Left forelimb (tissue), 1 donor: Measurements from ENCODE around the gene NPM1.
A peak's percentile ranks its signal among the peaks of the same experiment; 100 is the strongest.
"Not testable (repeated sequence)": the region's sequence is repeated elsewhere in the genome, so short reads cannot be mapped to it uniquely, and the experiment has no call there.

Experiments
- DNase-seq: peaks from one replicate; pipeline ENCODE4 v3.0.0-alpha.2; 2018; ENCODE audit warnings: low spot score

NPM1 gene, protein sequence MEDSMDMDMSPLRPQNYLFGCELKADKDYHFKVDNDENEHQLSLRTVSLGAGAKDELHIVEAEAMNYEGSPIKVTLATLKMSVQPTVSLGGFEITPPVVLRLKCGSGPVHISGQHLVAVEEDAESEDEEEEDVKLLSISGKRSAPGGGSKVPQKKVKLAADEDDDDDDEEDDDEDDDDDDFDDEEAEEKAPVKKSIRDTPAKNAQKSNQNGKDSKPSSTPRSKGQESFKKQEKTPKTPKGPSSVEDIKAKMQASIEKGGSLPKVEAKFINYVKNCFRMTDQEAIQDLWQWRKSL

DNA sequence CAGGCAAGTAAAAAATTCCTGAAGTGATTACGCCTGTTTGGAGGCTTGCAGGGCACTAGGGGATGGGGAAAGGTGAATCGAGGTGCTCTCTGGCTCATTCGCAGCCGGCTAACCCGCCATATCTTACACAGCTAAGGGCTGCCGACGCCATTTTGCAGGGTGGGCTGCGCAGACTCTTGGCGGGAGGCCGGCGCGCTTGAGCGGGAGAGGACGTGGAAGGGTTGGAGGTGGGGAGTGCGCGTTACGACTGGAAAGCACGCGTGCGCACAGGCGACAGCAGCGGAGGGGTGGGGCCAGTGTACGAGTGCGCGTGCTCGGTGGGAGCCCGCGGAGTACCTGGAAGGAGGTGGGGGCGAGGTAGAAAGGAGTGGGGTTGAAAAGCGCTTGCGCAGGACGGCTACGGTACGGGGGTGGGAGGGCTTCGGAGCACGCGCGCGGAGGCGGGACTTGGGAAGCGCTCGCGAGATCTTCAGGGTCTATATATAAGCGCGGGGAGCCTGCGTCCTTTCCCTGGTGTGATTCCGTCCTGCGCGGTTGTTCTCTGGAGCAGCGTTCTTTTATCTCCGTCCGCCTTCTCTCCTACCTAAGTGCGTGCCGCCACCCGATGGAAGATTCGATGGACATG, at the start of gene NPM1:
NPM1 (plus strand) TSS at position 505 of the 625 bp plus-strand sequence; CDS start at position 605, 100 bp downstream.
- peak; percentile 98 for DNase-seq

- DNase-seq, result no peak
These were observed 47.6 kb upstream of the NPM1 start for GRCh38 chr5:171340042-171340441.

DNA sequence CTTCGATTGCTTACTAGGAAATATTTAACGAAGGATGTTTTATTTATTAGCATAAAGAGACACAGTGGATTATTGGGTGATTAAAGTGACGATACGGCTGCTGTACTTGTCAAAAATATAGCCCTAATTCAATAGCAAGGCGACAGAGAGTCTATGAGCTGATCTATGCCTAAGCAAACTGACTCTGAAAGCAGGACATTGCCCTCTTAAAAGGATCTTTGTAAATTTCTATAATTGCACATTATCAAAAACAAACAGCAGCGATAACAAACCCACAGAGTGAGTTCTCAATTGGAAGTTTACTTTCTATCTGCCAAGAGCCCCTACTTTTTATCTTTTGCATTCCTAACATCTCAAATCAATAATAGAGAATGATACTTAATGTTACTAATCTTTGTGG, 47.2 kb upstream of the NPM1 start:
- no peak for DNase-seq

- no peak for DNase-seq
These were observed 45.1 kb upstream of the NPM1 start for GRCh38 chr5:171342362-171343111.

DNA sequence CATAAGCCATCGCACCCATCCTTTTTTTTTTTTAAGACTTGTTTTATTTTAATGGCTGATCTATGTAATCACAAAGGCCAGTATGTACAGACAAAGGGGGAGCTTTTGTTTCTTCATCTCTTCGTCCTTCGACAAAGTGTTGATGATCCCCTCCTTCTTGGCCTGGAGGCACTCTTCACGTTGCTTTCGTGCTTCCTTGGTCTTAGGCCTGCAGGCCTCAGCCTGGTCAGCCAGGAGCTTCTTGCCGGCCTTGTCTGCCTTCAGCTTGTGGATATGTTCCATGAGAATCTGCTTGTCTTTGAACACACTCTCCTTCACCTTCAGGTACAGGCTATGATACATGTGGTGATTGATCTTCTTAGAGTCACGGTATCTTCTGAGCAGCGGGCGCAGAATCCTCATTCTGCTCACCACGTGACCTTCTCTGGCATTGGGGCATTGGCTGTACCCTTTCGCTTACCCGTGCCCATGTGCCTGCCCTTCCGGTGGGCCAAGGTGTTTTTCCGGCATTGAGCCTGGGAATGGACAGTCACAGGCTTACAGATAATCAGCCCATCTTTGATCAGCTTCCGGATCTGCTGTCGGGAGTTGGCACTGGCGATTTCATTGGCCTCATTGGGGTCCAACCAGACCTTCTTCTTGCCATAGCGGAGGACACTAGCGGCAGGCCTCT, 42.6 kb upstream of the NPM1 start:
- no peak for DNase-seq

GRCh38 chr5:171351536-171352073, 36.0 kb upstream of the NPM1 start:
- DNase-seq, result no peak

DNA sequence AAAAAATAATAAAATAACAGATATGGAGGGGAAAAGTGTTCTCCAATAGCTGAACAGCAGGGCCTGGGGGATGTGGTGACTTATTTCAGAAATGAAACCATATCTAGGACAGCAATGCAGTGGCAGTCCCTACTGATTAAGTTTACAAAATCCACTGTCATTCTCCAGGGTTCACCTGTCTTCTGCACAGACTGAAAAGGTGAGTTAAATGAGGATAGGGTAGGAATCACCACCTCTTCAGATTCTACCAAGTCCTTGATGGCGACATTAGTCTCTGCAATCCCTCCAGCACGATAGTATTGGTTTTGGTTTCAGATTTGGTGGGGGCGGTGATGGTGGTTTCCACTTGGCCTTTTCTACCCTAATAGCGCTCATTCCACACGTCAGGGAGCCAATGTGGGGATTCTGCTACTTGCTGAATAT, 32.3 kb upstream of the NPM1 start:
- no peak for DNase-seq

DNA sequence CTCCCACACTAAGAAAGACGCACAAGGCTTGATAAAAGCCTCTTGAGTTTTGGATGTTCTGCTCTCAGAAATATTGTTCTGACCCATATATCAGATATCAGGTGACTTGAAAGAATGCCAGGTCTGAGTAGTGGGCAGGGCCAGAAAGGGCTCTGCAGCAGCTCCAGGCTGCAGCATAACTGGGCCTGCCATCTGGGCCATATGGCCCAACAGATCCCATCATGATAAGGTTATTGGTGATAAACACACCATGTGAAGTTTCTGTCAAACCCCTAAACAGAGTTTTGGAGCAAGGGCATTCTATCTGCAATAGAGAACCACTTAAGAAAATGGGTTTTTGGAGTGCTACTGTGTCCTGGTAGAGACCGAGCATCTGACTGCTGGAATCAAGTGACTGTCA, 29.8 kb upstream of the NPM1 start:
- no peak for DNase-seq

DNA sequence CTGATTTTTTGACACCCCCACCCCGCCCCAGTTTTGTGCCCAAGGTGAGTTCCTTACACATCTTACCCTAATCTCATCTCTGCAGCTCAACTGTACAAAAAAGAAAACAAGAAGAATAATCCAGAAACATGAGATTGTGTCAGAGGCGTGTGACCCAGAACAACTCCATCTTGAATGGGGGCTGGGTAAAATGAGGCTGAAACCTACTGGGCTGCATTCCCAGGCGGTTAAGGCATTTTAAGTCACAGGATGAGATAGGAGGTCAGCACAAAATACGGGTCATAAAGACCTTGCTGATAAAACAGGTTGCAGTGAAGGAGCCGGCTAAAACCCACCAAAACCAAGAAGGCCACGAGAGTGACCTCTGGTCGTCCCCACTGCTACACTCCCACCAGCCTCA, 26.5 kb upstream of the NPM1 start:
- DNase-seq, result not testable (repeated sequence)

DNA sequence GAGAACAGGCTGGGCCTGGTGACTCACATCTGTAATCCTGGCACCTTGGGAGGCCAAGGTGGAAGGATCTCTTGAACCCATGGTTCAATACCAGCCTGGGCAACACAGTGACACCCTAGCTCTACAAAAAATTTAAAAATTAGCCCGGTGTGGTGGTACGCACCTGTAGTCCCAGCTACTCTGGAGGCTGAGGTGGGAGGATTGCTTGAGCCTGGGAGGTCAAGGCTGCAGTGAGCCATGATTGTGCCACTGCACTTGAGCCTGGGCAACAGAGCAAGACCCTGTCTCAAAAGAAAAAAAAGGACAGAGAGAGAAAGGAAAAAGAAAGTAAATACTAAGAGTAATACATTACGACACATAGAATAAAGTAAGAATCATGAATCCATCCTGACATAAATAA, 24.4 kb upstream of the NPM1 start:
- not testable (repeated sequence) for DNase-seq

DNA sequence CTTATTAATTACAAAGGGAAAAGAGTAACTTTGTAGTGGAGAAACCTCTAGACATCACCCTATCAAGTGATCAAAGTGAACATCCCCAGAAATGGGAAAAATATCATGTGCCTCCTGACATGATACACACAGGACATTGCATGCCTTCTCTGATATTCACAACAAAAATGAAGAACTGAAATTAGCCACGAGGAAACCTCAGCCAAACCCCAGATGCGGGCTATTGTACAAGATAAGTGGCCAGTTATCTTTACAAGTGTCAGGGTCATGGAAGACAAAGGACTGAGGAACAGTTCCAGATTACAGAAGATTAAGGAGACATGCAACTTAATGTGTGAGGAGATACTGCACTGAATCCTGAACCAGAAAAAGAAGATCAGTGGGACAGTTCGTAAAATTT, 23.8 kb upstream of the NPM1 start:
- DNase-seq, result no peak

GRCh38 chr5:171365351-171365750, 22.3 kb upstream of the NPM1 start:
- DNase-seq, result no peak

DNA sequence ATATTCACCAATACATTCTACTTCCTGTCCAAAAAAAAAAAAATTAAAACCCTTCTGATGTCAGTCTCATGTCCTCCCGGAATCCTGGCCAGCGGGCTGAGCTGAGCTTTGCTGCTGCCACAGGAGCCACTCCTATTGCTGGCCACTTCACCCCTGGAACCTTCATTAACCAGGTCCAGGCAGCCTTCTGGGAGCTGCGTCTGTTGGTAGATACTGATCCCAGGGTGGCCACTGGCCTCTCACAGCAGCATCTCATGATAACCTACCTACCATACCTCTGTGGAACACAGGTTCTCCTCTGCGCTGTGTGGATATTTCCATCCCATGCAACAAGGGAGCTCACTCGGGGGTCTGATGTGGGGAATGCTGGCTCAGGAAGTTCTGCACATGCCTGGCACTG, 21.0 kb upstream of the NPM1 start:
- no peak for DNase-seq

GRCh38 chr5:171367424-171368370, 20.0 kb upstream of the NPM1 start:
- no peak for DNase-seq

DNA sequence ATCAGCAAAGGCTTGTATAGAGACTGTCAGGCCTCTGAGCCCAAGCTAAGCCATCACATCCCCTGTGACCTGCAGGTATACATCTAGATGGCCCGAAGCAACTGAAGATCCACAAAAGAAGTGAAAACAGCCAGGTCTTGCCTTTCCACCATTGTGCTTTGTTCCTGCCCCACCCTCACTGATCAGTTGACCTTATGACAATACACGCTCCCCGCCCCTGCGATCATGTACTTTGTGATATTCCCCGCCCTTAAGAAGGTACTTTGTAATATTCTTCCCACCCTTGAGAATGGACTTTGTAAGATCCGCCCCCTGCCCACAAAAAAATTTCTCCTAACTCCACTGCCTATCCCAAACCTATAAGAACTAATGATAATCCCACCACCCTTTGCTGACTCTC, 18.6 kb upstream of the NPM1 start:
- no peak for DNase-seq

GRCh38 chr5:171369898-171370297, 17.8 kb upstream of the NPM1 start:
- no peak for DNase-seq

DNA sequence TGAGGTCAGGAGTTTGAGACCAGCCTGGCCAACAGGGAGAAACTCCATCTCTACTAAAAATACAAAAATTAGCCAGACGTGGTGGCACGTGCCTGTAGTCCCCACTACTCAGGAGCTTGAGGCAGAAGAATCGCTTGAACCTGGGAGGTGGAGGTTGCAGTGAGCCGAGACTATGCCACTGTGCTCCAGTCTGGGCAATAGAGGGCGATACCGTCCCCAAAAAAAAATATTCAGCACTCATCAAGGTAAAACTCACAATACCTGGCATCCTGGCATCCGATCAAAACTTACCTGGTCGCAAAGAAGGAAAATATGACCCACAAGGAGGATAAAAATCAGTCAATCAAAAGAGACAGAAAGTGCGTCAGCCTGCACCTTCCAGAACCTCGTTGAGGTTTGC, 16.8 kb upstream of the NPM1 start:
- DNase-seq, result not testable (repeated sequence)

- DNase-seq, result no peak
These were observed 16.3 kb upstream of the NPM1 start for GRCh38 chr5:171371326-171371725.

- no peak for DNase-seq
These were observed 7.7 kb upstream of the NPM1 start for GRCh38 chr5:171379961-171380360.

GRCh38 chr5:171384416-171384815, 3.2 kb upstream of the NPM1 start:
- not testable (repeated sequence) for DNase-seq

DNA sequence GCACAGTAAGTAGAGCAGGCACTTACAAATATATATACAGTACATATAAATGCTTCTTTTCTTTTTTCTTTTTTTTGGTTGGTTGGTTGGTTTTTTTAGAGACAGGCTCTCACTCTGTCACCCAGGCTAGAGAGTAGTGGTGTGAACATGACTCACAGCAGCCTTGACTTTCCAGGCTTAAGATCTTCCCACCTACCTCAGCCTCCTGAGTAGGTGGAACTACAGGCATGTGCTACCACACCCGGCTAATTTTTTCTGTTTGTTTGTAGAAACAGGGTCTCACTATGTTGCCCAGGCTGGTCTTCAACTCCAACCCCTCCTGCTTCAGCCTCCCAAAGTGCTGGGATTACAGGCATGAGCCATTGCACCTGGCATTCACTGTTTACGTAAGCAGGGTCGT, 2.6 kb upstream of the NPM1 start:
- not testable (repeated sequence) for DNase-seq
